HG02623 (cell line): ENCODE measurements around the gene ZNF592.

Experiments used
- ATAC-seq: cut with Tn5 transposase; IDR thresholded peaks from one replicate; pipeline ENCODE4 v1.9.1; 2021; ENCODE audit warnings: moderate library complexity; ENCODE audit not compliant: unreplicated experiment

Gene ZNF592

DNA sequence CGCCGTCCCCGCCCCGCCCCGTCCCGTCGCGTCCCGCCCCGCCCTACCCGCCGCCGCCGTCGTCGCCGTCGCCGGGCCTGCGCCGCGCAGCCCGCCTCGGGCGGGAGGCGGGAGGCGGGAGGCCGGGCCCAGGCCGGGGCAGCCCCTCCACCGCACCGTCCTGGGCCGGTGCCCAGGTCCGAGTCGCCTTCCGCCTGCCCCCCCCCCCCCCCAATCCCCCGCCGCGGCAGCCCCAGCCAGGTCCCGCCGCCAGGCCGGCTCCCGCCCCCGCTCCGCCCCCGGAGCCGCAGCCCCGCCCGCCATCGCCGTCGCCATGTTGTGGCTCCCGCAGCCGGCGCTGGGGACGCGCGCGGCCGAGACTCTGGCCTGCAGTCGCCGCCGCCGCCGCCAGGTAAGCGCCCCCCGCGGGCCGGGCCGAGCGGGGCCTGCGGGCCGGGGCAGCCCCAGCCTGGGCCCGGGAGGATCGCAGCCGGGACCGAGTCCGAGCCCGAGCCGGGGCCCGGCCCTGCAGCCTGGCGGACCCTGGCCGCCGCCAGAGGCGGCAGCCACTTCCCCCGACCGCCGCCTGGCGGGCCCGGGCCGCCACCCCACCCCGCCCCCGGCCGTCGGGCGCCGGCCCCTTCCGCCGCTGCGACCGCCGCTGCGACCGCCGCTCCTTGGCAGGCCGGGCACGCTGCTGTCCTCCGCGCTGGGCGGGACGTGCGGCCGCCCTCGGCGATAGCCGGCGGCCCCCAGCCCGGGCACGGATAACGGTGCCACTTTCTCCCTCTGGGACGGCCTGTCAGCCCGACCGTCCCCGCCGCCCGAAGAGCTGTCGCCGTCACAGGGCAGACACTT lies at the start of gene ZNF592:
Gene ZNF592, plus strand, starts transcription at position 319 of the 837 bp plus-strand sequence. CDS start 34,084 bp downstream, outside the sequence.
- ATAC-seq, result peak; percentile 44

- no peak for ATAC-seq
Measured at GRCh38 chr15:84699538-84700191, 48.7 kb upstream of the ZNF592 start.

DNA sequence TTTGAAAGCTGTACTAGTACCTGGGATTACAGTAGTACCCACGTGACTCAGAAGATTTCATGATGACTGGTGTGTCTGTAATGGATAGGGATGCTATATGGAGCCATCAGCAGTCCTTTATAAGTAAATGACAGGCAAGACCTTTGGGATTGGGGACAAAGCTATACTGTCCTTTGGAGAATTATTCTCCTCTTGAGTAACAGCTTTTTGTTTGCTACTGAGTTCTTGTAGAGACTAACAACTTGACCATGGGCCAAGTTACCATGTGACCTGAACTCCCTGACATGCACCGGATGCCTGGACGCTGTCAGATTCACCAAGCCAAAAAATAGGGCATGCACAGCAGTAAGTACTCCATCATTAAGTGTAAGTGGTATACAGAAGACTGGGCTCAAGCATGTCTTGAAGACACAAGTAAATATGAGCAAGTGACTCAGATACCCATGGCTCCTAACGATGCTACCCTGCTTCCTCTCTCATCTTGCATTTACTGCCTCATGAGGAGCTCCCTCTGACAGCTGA lies 45.4 kb upstream of the ZNF592 start:
- ATAC-seq, result no peak

- ATAC-seq, result no peak
Measured at GRCh38 chr15:84703808-84704207, 44.6 kb upstream of the ZNF592 start.

GRCh38 chr15:84714372-84714771 lies 34.0 kb upstream of the ZNF592 start:
- no peak for ATAC-seq

- ATAC-seq, result no peak
Measured at GRCh38 chr15:84714821-84715220, 33.6 kb upstream of the ZNF592 start.

- no peak for ATAC-seq
Measured at GRCh38 chr15:84715441-84716035, 32.9 kb upstream of the ZNF592 start.

DNA sequence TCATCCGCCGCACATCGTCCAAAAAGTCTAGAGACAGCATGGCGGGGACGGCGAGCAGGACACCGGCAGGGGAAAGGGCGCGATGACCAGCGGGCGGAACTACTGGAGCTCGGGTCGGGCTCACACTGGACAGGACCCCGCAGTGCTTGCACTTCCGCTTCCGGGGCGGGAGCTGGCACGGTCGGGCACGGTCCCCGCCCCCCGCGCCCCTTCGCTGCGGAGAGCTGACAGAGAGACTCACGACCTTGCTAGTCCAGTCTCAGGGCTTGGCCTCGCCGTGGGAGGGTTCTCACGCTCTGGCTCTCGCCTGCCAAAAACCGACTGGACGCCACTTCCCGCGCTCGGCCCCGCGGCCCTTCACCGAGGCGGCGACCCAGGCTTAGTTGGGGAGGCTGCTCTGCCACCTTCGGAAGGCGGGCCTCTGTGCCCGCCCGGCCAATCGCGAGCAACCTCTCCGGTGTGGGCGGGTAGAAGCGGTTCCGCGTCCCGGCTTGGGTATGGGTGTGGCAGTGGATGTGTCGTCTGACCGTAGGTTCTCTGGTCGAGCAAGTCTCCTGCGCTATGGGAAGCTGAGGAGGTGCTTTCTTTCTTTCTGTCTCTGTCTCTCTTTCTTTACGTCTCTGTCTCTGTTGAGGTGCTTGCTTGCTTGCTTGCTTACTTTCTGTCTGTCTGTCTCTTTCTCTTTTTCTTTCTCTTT lies 32.2 kb upstream of the ZNF592 start, which contains the start of gene SEC11A:
Gene SEC11A, minus strand, starts transcription at position 104 of the 697 bp plus-strand sequence. Its CDS starts 64 bp downstream, at position 40.
- ATAC-seq, result peak; percentile 94

DNA sequence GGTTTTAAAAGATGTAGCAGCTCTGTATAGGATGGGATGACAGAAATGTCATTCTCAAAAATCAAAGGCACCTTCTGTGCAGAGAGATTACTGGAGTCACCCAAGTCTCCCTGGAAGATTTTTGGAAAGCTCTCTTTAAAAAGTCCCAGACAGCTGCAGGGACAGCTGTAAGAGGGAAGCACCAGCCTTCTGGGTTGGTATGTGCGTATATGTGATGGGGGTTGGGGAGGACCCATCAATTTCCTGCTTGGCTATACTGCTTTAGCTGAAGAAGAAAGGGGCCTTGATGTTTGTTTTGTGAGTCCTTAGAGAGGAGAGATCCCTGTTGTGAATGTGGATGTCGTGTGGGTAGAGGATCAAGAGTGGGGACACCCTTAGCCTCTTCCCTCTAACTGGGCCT lies 27.0 kb upstream of the ZNF592 start:
- ATAC-seq, result no peak

DNA sequence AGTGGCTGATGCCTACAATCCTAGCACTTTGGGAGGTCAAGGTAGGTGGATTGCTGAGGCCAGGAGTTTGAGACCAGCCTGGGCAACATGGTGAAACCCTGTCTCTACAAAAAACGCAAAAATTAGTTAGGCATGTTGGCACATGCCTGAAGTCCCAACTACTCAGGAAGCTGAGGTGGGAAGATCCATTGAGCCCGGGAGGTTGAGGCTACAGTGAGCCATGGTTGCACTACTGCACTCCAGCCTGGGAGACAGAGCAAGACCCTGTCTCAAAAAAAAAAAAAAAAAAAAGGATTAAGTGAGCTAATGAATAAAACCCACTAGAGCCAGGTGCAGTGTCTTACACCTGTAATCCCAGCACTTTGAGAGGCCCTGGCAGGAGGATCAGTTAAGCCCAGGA lies 25.8 kb upstream of the ZNF592 start:
- ATAC-seq, result no peak

- no peak for ATAC-seq
Measured at GRCh38 chr15:84725001-84725491, 23.3 kb upstream of the ZNF592 start.

GRCh38 chr15:84727429-84727828 lies 21.0 kb upstream of the ZNF592 start:
- no peak for ATAC-seq

GRCh38 chr15:84731774-84732173 lies 16.6 kb upstream of the ZNF592 start:
- ATAC-seq, result no peak

GRCh38 chr15:84734794-84735479 lies 13.5 kb upstream of the ZNF592 start:
- peak; percentile 65 for ATAC-seq

GRCh38 chr15:84735480-84736061 lies 12.8 kb upstream of the ZNF592 start:
- peak; percentile 29 for ATAC-seq

DNA sequence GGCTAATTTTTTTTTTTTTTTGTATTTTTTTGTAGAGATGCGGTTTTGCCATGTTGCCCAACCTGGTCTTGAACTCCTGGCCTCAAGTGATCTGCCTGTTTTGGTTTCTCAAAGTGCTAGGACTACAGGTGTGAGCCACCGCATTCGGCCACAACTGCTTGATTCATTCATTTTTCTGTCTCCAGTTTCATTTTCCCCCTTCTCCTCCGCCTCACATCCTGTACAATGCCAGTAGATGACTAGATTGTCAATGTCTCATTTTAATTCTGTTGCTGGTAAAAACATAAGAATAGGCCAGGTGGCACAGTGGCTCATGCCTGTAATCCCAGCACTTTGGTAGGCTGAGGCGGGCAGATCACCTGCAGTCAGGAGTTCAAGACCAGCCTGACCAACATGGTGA lies 12.0 kb upstream of the ZNF592 start:
- peak; percentile 49 for ATAC-seq

DNA sequence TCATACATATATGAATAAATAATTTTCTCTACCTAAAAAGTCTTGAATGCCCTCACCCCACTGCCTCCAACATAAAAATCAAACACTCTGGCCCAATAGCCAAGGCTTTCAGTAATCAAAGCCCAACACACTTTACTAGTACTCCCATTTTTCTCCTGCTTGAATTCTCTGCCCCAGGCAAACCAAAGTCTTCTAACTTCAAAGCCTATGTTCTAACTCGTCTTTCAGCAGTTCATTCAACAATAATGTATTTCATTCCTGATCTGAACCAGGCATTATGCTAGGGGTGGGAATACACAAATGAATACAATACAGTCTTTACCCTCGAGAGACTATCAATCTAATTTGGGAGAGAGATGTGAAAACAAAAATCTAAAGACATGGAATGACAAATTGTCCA lies 11.4 kb upstream of the ZNF592 start:
- ATAC-seq, result no peak

GRCh38 chr15:84740691-84741090 lies 7.7 kb upstream of the ZNF592 start:
- ATAC-seq, result no peak

DNA sequence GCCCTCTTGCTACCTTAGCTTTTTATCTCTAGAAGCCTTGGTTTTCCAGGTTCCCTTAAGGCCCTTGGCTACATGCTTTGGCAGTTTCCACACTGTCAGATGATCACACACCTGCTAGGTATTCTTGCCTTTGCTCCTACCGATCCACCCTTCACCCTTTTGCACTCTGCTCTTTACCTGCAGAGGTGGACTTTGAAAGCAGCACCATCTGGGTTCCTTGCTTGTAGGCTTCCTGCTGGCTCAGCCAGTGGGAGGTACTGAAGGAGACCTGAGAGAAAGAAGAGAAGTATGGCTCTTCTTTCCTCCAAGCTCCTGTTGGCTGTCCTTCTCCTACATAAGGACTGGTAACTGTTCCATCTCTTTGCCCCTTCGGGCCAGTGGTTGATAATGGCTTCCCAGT lies 7.3 kb upstream of the ZNF592 start:
- ATAC-seq, result no peak
